ENCODE measurements around the gene PRR29. TPM values are rescaled to one million over a fixed set of nuclear protein-coding genes. Genes with fewer than 3 reads are reported as not detected.

PRR29 gene
- total RNA-seq, 1 donor from 2014 or later = 0.43 TPM

- Histone ChIP-seq H3K36me3 (no peaks in the 10 kb centered on the region), H3K27ac (peak overlapping the region; percentile 75), H3K4me1 (peaks cover 49% of the 10 kb centered on the region), H3K9me3 (no peaks in the 10 kb centered on the region), H3K27me3 (no peaks in the 10 kb centered on the region), H3K4me3 (no peak overlapping the region)
- no peak for TF ChIP-seq CTCF (IDR thresholded peaks at IDR 0.05)
- ATAC-seq (peak; percentile 78), DNase-seq (no peak)
- intact Hi-C loops (cut with DNase I) = no loop called here
Observed at GRCh38 chr17:63984651-63985386, 13.3 kb upstream of the PRR29 start.

- H3K36me3 ChIP-seq = no peaks in the 10 kb centered on the region
- ATAC-seq (no peak), DNase-seq (no peak)
- no peaks in the 10 kb centered on the region for H3K27me3 ChIP-seq
- peak overlapping the region; percentile 68 for H3K27ac ChIP-seq
- H3K4me1 ChIP-seq = peaks cover 52% of the 10 kb centered on the region
- intact Hi-C loops (cut with DNase I) = no loop called here
- no peak overlapping the region for H3K4me3 ChIP-seq
- H3K9me3 ChIP-seq = no peaks in the 10 kb centered on the region
- no peak for TF ChIP-seq CTCF (IDR thresholded peaks at IDR 0.05)
Observed at GRCh38 chr17:63985387-63986140, 12.6 kb upstream of the PRR29 start.

GRCh38 chr17:63986821-63987220 lies 11.3 kb upstream of the PRR29 start:
- intact Hi-C loops (cut with DNase I) = no loop called here
- no peak for ATAC-seq
- no peaks in the 10 kb centered on the region for H3K9me3 ChIP-seq
- DNase-seq = no peak
- H3K36me3 ChIP-seq = no peaks in the 10 kb centered on the region
- no peak for TF ChIP-seq CTCF (IDR thresholded peaks at IDR 0.05)
- no peak overlapping the region for H3K27ac ChIP-seq
- no peak overlapping the region for H3K4me3 ChIP-seq
- H3K4me1 ChIP-seq = peaks cover 51% of the 10 kb centered on the region
- no peaks in the 10 kb centered on the region for H3K27me3 ChIP-seq

GRCh38 chr17:63987221-63988126 lies 10.7 kb upstream of the PRR29 start:
- Histone ChIP-seq H3K9me3 (no peaks in the 10 kb centered on the region), H3K4me1 (peaks cover 51% of the 10 kb centered on the region), H3K27me3 (no peaks in the 10 kb centered on the region), H3K36me3 (no peaks in the 10 kb centered on the region), H3K4me3 (no peak overlapping the region), H3K27ac (no peak overlapping the region)
- DNase-seq (no peak), ATAC-seq (no peak)
- TF ChIP-seq CTCF (IDR thresholded peaks at IDR 0.05) = no peak
- intact Hi-C loops (cut with DNase I) = no loop called here

- H3K36me3 ChIP-seq = no peaks in the 10 kb centered on the region
- TF ChIP-seq CTCF (IDR thresholded peaks at IDR 0.05) = no peak
- H3K27ac ChIP-seq = no peak overlapping the region
- no peak overlapping the region for H3K4me3 ChIP-seq
- no peaks in the 10 kb centered on the region for H3K9me3 ChIP-seq
- no peak for ATAC-seq
- intact Hi-C loops (cut with DNase I) = no loop called here
- DNase-seq = no peak
- no peaks in the 10 kb centered on the region for H3K27me3 ChIP-seq
- peaks cover 48% of the 10 kb centered on the region for H3K4me1 ChIP-seq
Observed at GRCh38 chr17:63988127-63988478, 10.0 kb upstream of the PRR29 start.

Data from upper lobe of right lung (tissue), 1 donor.